Right lobe of liver (tissue), 6 donors: ENCODE results near the gene PREX1. TPM values are rescaled to one million over a fixed set of nuclear protein-coding genes. Genes with fewer than 3 reads are reported as not detected.

Experiments
- ATAC-seq, 4 donors: fragments of 200-7000 bp; cut with Tn5 transposase; one replicate each; pipeline ENCODE4 v1.9.1; 2020; ENCODE audit warnings: mild to moderate bottlenecking in 4 of 4, moderate library complexity in 4 of 4
- DNase-seq, 3 donors: peaks; one replicate each; pipeline ENCODE4 v3.0.0-alpha.2; 2020
- H3K27ac ChIP-seq, 3 donors: fragments of 200-600 bp; one replicate each; pipeline ENCODE4 v1.8.0; 2022
- H3K27me3 ChIP-seq, 2 donors: fragments of 200-600 bp; one replicate each; pipeline ENCODE4 v1.8.0; 2022
- H3K36me3 ChIP-seq, 4 donors: fragments of 200-600 bp; sonication (generic) in 1 of 4; one replicate each; pipeline versions ENCODE4 v1.5.1 to v1.8.0; 2017 to 2022; ENCODE audit warnings: control low read depth in 1 of 4
- H3K4me1 ChIP-seq, 4 donors: fragments of 200-600 bp; sonication (generic) in 1 of 4; one replicate each; pipeline versions ENCODE4 v1.5.1 to v1.8.0; 2017 to 2022; ENCODE audit warnings: control low read depth in 1 of 4
- H3K4me3 ChIP-seq, 3 donors: fragments of 200-600 bp; one replicate each; pipeline ENCODE4 v1.8.0; 2022
- H3K9me3 ChIP-seq, 4 donors: fragments of 200-600 bp; sonication (generic) in 1 of 4; one replicate each; pipeline versions ENCODE4 v1.5.1 to v1.8.0; 2017 to 2022; ENCODE audit warnings: control low read depth in 1 of 4
- CTCF ChIP-seq, 4 donors: fragments of 200-600 bp in 3 of 4; fragments of 450-650 bp in 1 of 4; IDR thresholded peaks; one replicate each; pipeline versions ENCODE4 v1.5.1 to v1.8.0; 2016 to 2022; ENCODE audit warnings: antibody characterized with exemption in 4 of 4, mild to moderate bottlenecking in 2 of 4
- POLR2A ChIP-seq: fragments of 450-650 bp; IDR thresholded peaks from one replicate; pipeline ENCODE4 v1.6.1; 2017; ENCODE audit warnings: antibody characterized with exemption, mild to moderate bottlenecking
- WGBS: methylation state at CpG from one replicate; pipeline ENCODE4 v1.1.6; 2018; ENCODE audit warnings: low coverage, low lambda C conversion rate; ENCODE audit not compliant: insufficient coverage; ENCODE audit errors: missing lambda C conversion rate; 5-methylcytosine and 5-hydroxymethylcytosine counted together
- intact Hi-C, 2 donors: fragments of 100-400 bp; cut with DNase I; formaldehyde crosslinking; loops; one replicate each; pipeline versions ENCODE4 v1.11.2 to v1.14.1; 2022
- total RNA-seq, 6 experiments: library from RNA; depleted of rRNA in 2 of 6; stranded (reverse); fragments of >200 nt in 2 of 6; fragmentation: NEBNext Ultra II Directional in 3 of 6; extraction: Animal tissue kit (Norgen Biotek cat#: 25700) in 3 of 6; gene quantifications; one replicate each; pipeline versions ENCODE4 v1.1.0 to v1.2.4, GENCODE V29; 2016 to 2023
- donor health status: DM: no; HTN: yes; CAD: no.
- donor health status: DM: no; HTN: no; CAD: no.
- donor health status: DM: no; HTN: no; CAD: no.
- donor health status: DM: no; HTN: yes; CAD: no.
- donor health status: DM: no; HTN: yes; CAD: no.

Gene PREX1
- total RNA-seq, 6 experiments from 2014 or later: 4.4 to 11.1 (median 8.7) TPM

DNA sequence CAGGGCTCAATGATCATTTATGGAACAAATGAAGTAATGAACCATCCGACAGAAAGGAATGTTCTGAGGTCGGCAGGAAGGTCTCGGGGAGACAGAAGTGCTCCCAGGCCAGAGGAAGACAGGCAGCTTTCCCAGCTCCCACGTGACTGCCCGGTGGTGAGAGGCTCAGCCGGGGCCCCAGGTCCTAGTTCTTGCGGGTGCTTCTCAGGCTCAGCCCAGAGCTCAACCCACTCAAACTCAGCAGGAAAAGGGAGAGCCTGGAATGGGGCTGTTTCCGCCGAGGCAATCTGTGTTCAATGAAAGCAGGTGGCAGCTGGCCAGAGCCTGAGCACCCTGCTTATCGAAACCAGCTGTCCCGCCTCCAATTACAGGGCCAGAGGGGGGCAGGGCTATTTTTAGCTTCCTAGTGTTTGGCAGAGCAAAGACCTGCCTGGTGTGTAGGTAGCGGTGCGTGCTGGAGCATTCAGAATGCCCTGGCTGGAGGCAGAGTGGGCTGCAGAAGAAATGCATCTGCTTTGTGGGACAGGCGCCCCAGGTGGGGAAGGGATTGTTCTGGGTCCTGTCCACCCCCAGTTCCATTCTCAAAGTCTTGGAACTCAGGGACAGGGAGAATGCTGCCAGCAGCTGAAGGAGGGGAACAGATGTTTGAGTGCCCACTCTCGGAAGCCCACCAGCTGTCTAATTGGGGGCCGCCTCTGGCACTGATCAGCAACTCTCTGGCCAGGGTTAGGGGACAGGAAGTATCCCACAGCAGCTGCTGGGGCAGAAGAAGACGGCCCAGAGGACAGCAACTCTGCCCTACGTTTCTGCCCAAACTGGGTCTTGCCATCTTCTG lies 145.1 kb downstream of the PREX1 start:
- peak; percentile 81 to 88 (median 87) for DNase-seq
- Histone ChIP-seq H3K27me3 (no peaks in the 10 kb centered on the region), H3K27ac (peak overlapping the region in 1 of 3 donors; percentile 38), H3K9me3 (no peaks in the 10 kb centered on the region), H3K36me3 (no peaks in the 10 kb centered on the region), H3K4me3 (no peak overlapping the region), H3K4me1 (peaks cover 0 to 35% (median 12%) of the 10 kb centered on the region in 4 donors)
- peak; percentile 83 to 91 (median 89) for ATAC-seq
- WGBS: 0% methylated on average over 9 of the region's 18 CpGs
- intact Hi-C loops: no loop called here
- TF ChIP-seq POLR2A: no peak

DNA sequence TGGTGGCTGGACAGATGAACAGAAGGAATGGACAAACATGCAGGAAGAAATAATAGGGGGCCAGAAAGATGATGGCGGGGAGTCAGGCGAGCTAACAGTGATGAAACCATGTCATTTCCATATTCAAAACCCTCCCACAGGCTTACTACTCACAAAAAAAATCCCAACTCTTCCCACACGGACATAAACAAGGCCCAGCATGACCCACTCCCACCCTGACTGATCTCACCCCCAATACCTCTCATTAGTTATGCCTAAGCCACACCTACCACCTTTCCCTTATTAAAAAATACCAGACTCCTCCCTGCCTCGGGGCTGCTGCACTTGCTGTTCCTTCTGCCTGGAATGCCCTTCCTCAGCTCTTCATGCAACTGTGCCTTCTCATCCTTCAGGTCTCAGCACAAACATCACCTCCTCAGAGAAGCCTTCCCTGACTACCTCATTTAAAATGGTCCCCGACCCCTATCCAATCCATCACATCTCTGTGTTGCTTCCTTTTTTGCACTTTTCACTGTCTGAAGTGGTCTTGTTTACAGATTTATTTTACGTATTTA lies 145.8 kb downstream of the PREX1 start:
- H3K4me1 ChIP-seq: peaks cover 0 to 31% (median 12%) of the 10 kb centered on the region in 4 donors
- H3K9me3 ChIP-seq: no peaks in the 10 kb centered on the region
- no peaks in the 10 kb centered on the region for H3K27me3 ChIP-seq
- no peak overlapping the region for H3K4me3 ChIP-seq
- no peak for ATAC-seq
- DNase-seq: peak in 1 of 3 donors; percentile 19
- 65% methylated on average over 4 of the region's 6 CpGs for WGBS
- no peak overlapping the region for H3K27ac ChIP-seq
- intact Hi-C loops: no loop called here
- TF ChIP-seq POLR2A: no peak
- no peak for TF ChIP-seq CTCF (IDR thresholded peaks at IDR 0.05)
- no peaks in the 10 kb centered on the region for H3K36me3 ChIP-seq

DNA sequence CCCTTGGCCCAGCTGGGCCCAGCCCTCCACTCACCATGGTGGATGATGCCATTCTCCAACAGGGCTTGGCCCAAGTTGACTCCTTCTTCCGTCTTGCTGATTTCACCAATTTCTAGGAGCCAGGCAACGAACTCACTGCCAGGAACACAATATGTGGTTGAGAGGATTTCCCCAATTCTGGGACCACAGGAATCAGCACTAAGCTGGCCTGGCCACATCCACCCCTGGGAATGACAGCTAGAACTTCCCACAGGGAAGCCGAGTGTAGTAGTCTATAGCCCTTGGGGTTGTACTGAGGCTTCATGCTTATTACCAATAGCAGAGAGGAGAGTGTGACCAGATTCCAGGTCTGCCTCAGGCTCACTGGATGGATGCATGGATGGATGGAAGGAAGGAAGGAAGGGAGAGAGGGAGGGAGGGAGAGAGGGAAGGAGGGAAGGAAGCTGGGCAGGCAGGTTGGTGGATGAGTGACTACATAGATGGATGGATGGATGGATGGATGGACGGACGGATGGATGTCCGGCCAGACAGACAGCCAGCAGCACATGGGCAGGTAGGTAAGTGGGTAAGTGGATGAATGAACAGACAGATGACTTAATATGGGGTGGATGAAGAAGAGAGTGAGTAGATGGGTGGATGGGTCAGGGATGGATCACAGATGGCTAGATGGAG lies 146.5 kb downstream of the PREX1 start:
- no peaks in the 10 kb centered on the region for H3K27me3 ChIP-seq
- H3K4me3 ChIP-seq: no peak overlapping the region
- 62% methylated on average over 4 of the region's 6 CpGs for WGBS
- intact Hi-C loops: no loop called here
- DNase-seq (peak in 1 of 3 donors; percentile 28), ATAC-seq (no peak)
- H3K36me3 ChIP-seq: no peaks in the 10 kb centered on the region
- no peak overlapping the region for H3K27ac ChIP-seq
- peaks cover 0 to 25% (median 9%) of the 10 kb centered on the region in 4 donors for H3K4me1 ChIP-seq
- TF ChIP-seq CTCF (IDR thresholded peaks at IDR 0.05) (no peak), POLR2A (no peak)
- H3K9me3 ChIP-seq: no peaks in the 10 kb centered on the region

DNA sequence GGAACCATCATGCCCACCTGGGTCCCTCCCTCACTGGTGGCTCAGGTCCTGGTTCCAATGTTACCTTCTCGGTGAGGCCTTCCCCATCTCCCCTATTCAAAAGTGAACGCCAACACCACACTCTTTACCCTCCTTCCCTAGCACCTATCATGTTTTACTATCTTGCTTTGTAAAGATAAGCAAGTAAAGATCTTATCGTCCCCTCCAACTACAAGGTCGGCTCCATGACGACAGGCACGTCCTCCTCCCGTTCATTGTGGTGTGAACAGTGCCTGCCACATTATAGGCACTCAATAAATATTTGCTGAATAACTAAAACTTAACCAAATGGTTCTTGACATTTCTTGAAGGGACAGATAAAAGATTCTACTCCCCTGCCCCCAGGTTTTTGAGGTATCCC lies 147.1 kb downstream of the PREX1 start:
- DNase-seq (no peak), ATAC-seq (no peak)
- Histone ChIP-seq H3K36me3 (no peaks in the 10 kb centered on the region), H3K27me3 (no peaks in the 10 kb centered on the region), H3K4me3 (no peak overlapping the region), H3K9me3 (no peaks in the 10 kb centered on the region), H3K4me1 (peaks cover 0 to 18% (median 6%) of the 10 kb centered on the region in 4 donors), H3K27ac (no peak overlapping the region)
- 99% methylated on average over 7 of the region's 7 CpGs for WGBS
- TF ChIP-seq POLR2A (no peak), CTCF (IDR thresholded peaks at IDR 0.05) (no peak)
- intact Hi-C loops: no loop called here
